AG04450 (cell line): ENCODE data around the gene FOXF2. TPM values are rescaled to one million over a fixed set of nuclear protein-coding genes. Genes with fewer than 3 reads are reported as not detected.

Source experiments
- CTCF ChIA-PET: fragments of 300-600, 350-600 bp; formaldehyde crosslinking; extraction: SDS; loops from one replicate; lab custom pipeline; 2022; ENCODE audit warnings: antibody characterized with exemption, inconsistent platforms; lab: Charles Lee
- POLR2A ChIA-PET: fragments of 350-600 bp; formaldehyde crosslinking; extraction: SDS; loops from one replicate; lab custom pipeline; 2021; ENCODE audit warnings: antibody characterized with exemption, inconsistent platforms; lab: Yijun Ruan, JAX
- DNase-seq: peaks from one replicate; pipeline ENCODE4 v3.0.0-alpha.2; 2011; ENCODE audit warnings: low read depth, low spot score
- H3K27ac ChIP-seq: one replicate; pipeline ENCODE4 v1.5.1; 2012; ENCODE audit warnings: low read depth, low read length, control low read depth
- H3K27me3 ChIP-seq: one replicate; pipeline ENCODE4 v1.6.0; 2012; ENCODE audit warnings: low read length; ENCODE audit not compliant: control insufficient read depth, insufficient read depth
- H3K4me3 ChIP-seq: 2 replicates; pipeline ENCODE4 v1.5.1; 2011; ENCODE audit warnings: mild to moderate bottlenecking, low read depth, low read length, control low read depth
- H3K9me3 ChIP-seq: 2 replicates; pipeline ENCODE4 v1.5.1; 2012; ENCODE audit warnings: low read length; ENCODE audit not compliant: control insufficient read depth, insufficient read depth
- CTCF ChIP-seq: IDR thresholded peaks from 2 replicates; pipeline ENCODE4 v1.5.1; 2011; ENCODE audit warnings: low read depth, low read length, control low read depth, inconsistent platforms
- polyA plus RNA-seq: library from polyadenylated mRNA; depleted of rRNA; stranded (reverse); fragments of >200 nt; gene quantifications from 2 replicates; pipeline ENCODE4 v1.2.3, GENCODE V29; 2011

FOXF2 gene
- polyA plus RNA-seq, 1 experiment: 17.3 TPM

- H3K27me3 ChIP-seq: peaks cover 4% of the 10 kb centered on the region
- POLR2A ChIA-PET: no interaction called here
- no peak for DNase-seq
Observed at GRCh38 chr6:1415416-1416063, 26.2 kb downstream of the FOXF2 start.

GRCh38 chr6:1416191-1416760, 26.9 kb downstream of the FOXF2 start:
- DNase-seq: no peak
- no peak overlapping the region for H3K4me3 ChIP-seq
- peaks cover 4% of the 10 kb centered on the region for H3K27me3 ChIP-seq
- no peak for TF ChIP-seq CTCF
- ChIA-PET POLR2A (no interaction called here), CTCF (interaction anchor here (0.5 to 2.5 kb wide), 2 partner anchors 19 to 23 kb away, joined by 3 to 7 read pairs; no protein-coding TSS in a partner anchor)
- H3K27ac ChIP-seq: no peak overlapping the region
- H3K9me3 ChIP-seq: no peaks in the 10 kb centered on the region; the same call in 1 of the 2 replicates

More at GRCh38 chr6:1415416-1416063, 26.2 kb downstream of the FOXF2 start:
- CTCF ChIA-PET: interaction anchor here (1.3 to 2.5 kb wide), 4 partner anchors 8 to 19 kb away, joined by 4 to 7 read pairs (median 5); no protein-coding TSS in a partner anchor
- no peak for TF ChIP-seq CTCF
- no peak overlapping the region for H3K4me3 ChIP-seq
- H3K9me3 ChIP-seq: no peaks in the 10 kb centered on the region; the same call in 1 of the 2 replicates
- no peak overlapping the region for H3K27ac ChIP-seq

GRCh38 chr6:1416820-1417219, 27.4 kb downstream of the FOXF2 start:
- Histone ChIP-seq H3K4me3 (no peak overlapping the region), H3K27ac (no peak overlapping the region), H3K9me3 (no peaks in the 10 kb centered on the region; the same call in 1 of the 2 replicates), H3K27me3 (peaks cover 4% of the 10 kb centered on the region)
- POLR2A ChIA-PET: no interaction called here
- CTCF ChIA-PET: interaction anchor here (0.5 to 2.5 kb wide), 2 partner anchors 19 to 22 kb away, joined by 3 to 7 read pairs; no protein-coding TSS in a partner anchor
- TF ChIP-seq CTCF: no peak
- no peak for DNase-seq

- ChIA-PET CTCF (no interaction called here), POLR2A (interaction anchor here (0.7 kb wide), 2 partner anchors 10 to 873 kb away, joined by 5 to 9 read pairs; no protein-coding TSS in a partner anchor)
- peaks cover 4% of the 10 kb centered on the region for H3K27me3 ChIP-seq
- no peak for TF ChIP-seq CTCF
- no peak for DNase-seq
- no peaks in the 10 kb centered on the region; the same call in 1 of the 2 replicates for H3K9me3 ChIP-seq
- H3K4me3 ChIP-seq: no peak overlapping the region
- no peak overlapping the region for H3K27ac ChIP-seq
Observed at GRCh38 chr6:1417718-1418117, 28.3 kb downstream of the FOXF2 start.
